Breast epithelium (tissue), 4 donors: ENCODE results near the gene EFNA5. TPM values are rescaled to one million over a fixed set of nuclear protein-coding genes. Genes with fewer than 3 reads are reported as not detected.
"Not testable (repeated sequence)": the region's sequence is repeated elsewhere in the genome, so short reads cannot be mapped to it uniquely, and the experiment has no call there.

Source experiments
- DNase-seq, 2 donors: peaks; one replicate each; pipeline ENCODE4 v3.0.0-alpha.2; 2019; ENCODE audit warnings: low spot score in 2 of 2
- H3K27ac ChIP-seq, 2 donors: fragments of 200-600 bp; sonication (generic) in 1 of 2; one replicate each; pipeline ENCODE4 v1.5.1; 2016 to 2019; ENCODE audit warnings: mild to moderate bottlenecking in 1 of 2
- H3K27me3 ChIP-seq, 2 donors: fragments of 200-600 bp; sonication (generic) in 1 of 2; one replicate each; pipeline versions ENCODE4 v1.5.1 to v1.6.0; 2017 to 2019; ENCODE audit warnings: control low read depth in 1 of 2, mild to moderate bottlenecking in 1 of 2
- H3K36me3 ChIP-seq: fragments of 200-600 bp; one replicate; pipeline ENCODE4 v1.5.1; 2019
- H3K4me1 ChIP-seq, 2 donors: fragments of 200-600 bp; sonication (generic); one replicate each; pipeline ENCODE4 v1.5.1; 2016 to 2019; ENCODE audit warnings: control low read depth in 1 of 2
- H3K4me3 ChIP-seq, 3 donors: fragments of 200-600 bp; sonication (generic); 1 replicate in 2 of 3; 2 replicates in 1 of 3; pipeline ENCODE4 v1.5.1; 2016 to 2019; ENCODE audit warnings: mild to moderate bottlenecking in 3 of 3, moderate library complexity in 2 of 3
- H3K9me3 ChIP-seq, 2 donors: fragments of 200-600 bp; sonication (generic) in 1 of 2; one replicate each; pipeline ENCODE4 v1.5.1; 2016 to 2019; ENCODE audit warnings: control low read depth in 1 of 2
- CTCF ChIP-seq, 3 donors: fragments of 450-650 bp; IDR thresholded peaks; one replicate each; pipeline ENCODE4 v1.5.1; 2016 to 2017; ENCODE audit warnings: antibody characterized with exemption in 3 of 3, mild to moderate bottlenecking in 3 of 3, moderate library complexity in 3 of 3
- POLR2A ChIP-seq: fragments of 450-650 bp; IDR thresholded peaks from one replicate; pipeline ENCODE4 v1.6.1; 2016; ENCODE audit warnings: antibody characterized with exemption, mild to moderate bottlenecking, moderate library complexity
- POLR2AphosphoS5 ChIP-seq, 3 donors: sonication (generic); formaldehyde crosslinking; IDR thresholded peaks; one replicate each; pipeline ENCODE4 v1.6.1; 2017; ENCODE audit warnings: antibody characterized with exemption in 3 of 3
- intact Hi-C: fragments of 100-400 bp; cut with DNase I; formaldehyde crosslinking; loops from one replicate; pipeline ENCODE4 v1.15.1; 2023; ENCODE audit warnings: low total_unique reads
- total RNA-seq, 3 donors: library from RNA; depleted of rRNA; stranded (reverse); fragments of >200 nt; gene quantifications; one replicate each; pipeline ENCODE4 v1.1.0, GENCODE V29; 2016

Gene EFNA5
- total RNA-seq, 3 donors from 2014 or later = 12.1 to 34.2 (median 12.3) TPM

- TF ChIP-seq POLR2AphosphoS5 (IDR thresholded peaks at IDR 0.05) (no peak), POLR2A (no peak), CTCF (IDR thresholded peaks at IDR 0.05) (no peak)
- no peaks in the 10 kb centered on the region for H3K9me3 ChIP-seq
- H3K27ac ChIP-seq = no peak overlapping the region
- H3K4me1 ChIP-seq = no peaks in the 10 kb centered on the region
- no peaks in the 10 kb centered on the region for H3K27me3 ChIP-seq
- no peak overlapping the region for H3K4me3 ChIP-seq
- intact Hi-C loops = no loop called here
- H3K36me3 ChIP-seq = no peaks in the 10 kb centered on the region
- no peak for DNase-seq
Observed at GRCh38 chr5:107500840-107501239, 169.9 kb downstream of the EFNA5 start.

- intact Hi-C loops = no loop called here
- TF ChIP-seq CTCF (IDR thresholded peaks at IDR 0.05) = no peak
- no peak for TF ChIP-seq POLR2A
- no peak for TF ChIP-seq POLR2AphosphoS5 (IDR thresholded peaks at IDR 0.05)
- Histone ChIP-seq H3K27ac (no peak overlapping the region), H3K27me3 (no peaks in the 10 kb centered on the region), H3K9me3 (no peaks in the 10 kb centered on the region), H3K36me3 (no peaks in the 10 kb centered on the region), H3K4me1 (no peaks in the 10 kb centered on the region), H3K4me3 (no peak overlapping the region)
- no peak for DNase-seq
Observed at GRCh38 chr5:107500347-107500746, 170.4 kb downstream of the EFNA5 start.

- Histone ChIP-seq H3K4me3 (no peak overlapping the region), H3K27ac (no peak overlapping the region), H3K27me3 (no peaks in the 10 kb centered on the region), H3K36me3 (no peaks in the 10 kb centered on the region), H3K4me1 (no peaks in the 10 kb centered on the region), H3K9me3 (no peaks in the 10 kb centered on the region)
- TF ChIP-seq POLR2A (no peak), POLR2AphosphoS5 (IDR thresholded peaks at IDR 0.05) (no peak), CTCF (IDR thresholded peaks at IDR 0.05) (no peak)
- intact Hi-C loops = no loop called here
- no peak for DNase-seq
Observed at GRCh38 chr5:107499776-107500175, 171.0 kb downstream of the EFNA5 start.

- TF ChIP-seq POLR2A (no peak), CTCF (IDR thresholded peaks at IDR 0.05) (no peak), POLR2AphosphoS5 (IDR thresholded peaks at IDR 0.05) (no peak)
Observed at GRCh38 chr5:107499237-107499636, 171.5 kb downstream of the EFNA5 start.

GRCh38 chr5:107496466-107496865 is 174.3 kb downstream of the EFNA5 start:
- intact Hi-C loops = no loop called here
- Histone ChIP-seq H3K9me3 (no peaks in the 10 kb centered on the region), H3K4me1 (no peaks in the 10 kb centered on the region), H3K36me3 (no peaks in the 10 kb centered on the region), H3K27ac (no peak overlapping the region), H3K27me3 (no peaks in the 10 kb centered on the region), H3K4me3 (no peak overlapping the region)
- DNase-seq = no peak
- TF ChIP-seq POLR2A (no peak), CTCF (IDR thresholded peaks at IDR 0.05) (no peak), POLR2AphosphoS5 (IDR thresholded peaks at IDR 0.05) (no peak)

More at GRCh38 chr5:107499237-107499636, 171.5 kb downstream of the EFNA5 start:
- H3K27ac ChIP-seq = no peak overlapping the region
- H3K9me3 ChIP-seq = no peaks in the 10 kb centered on the region
- no peaks in the 10 kb centered on the region for H3K27me3 ChIP-seq
- H3K4me3 ChIP-seq = no peak overlapping the region
- intact Hi-C loops = no loop called here
- no peaks in the 10 kb centered on the region for H3K4me1 ChIP-seq
- no peak for DNase-seq
- H3K36me3 ChIP-seq = no peaks in the 10 kb centered on the region

- H3K27ac ChIP-seq, H3K27me3 ChIP-seq, H3K9me3 ChIP-seq, H3K36me3 ChIP-seq, DNase-seq, H3K4me3 ChIP-seq, H3K4me1 ChIP-seq, intact Hi-C loops: not testable (repeated sequence)
Observed at GRCh38 chr5:107494129-107494528, 176.6 kb downstream of the EFNA5 start.
